DND-41 (cell line): ENCODE data around the gene TRIM9.

ENCODE experiments used
- ATAC-seq: fragments of 200-7000 bp; cut with Tn5 transposase; 3 replicates; pipeline ENCODE4 v1.9.1; 2021; ENCODE audit warnings: low read depth; ENCODE audit not compliant: insufficient read depth
- DNase-seq: peaks from one replicate; pipeline ENCODE4 v3.0.0-alpha.2; 2020
- H2AFZ ChIP-seq: 2 replicates; pipeline ENCODE4 v1.6.0; 2012; ENCODE audit warnings: low read depth, low read length
- H3K27ac ChIP-seq: 2 replicates; pipeline ENCODE4 v1.5.1; 2012; ENCODE audit warnings: low read length, inconsistent platforms
- H3K27me3 ChIP-seq: fragments of 200-600 bp; sonication (generic); 2 replicates; pipeline ENCODE4 v1.6.0; 2012; ENCODE audit warnings: low read length, mild to moderate bottlenecking, inconsistent platforms; ENCODE audit not compliant: insufficient read depth, poor library complexity
- H3K36me3 ChIP-seq: 2 replicates; pipeline ENCODE4 v1.5.1; 2012; ENCODE audit warnings: low read length, inconsistent platforms; ENCODE audit not compliant: insufficient read depth
- H3K4me1 ChIP-seq: 2 replicates; pipeline ENCODE4 v1.5.1; 2012; ENCODE audit warnings: mild to moderate bottlenecking, low read length; ENCODE audit not compliant: insufficient read depth
- H3K4me2 ChIP-seq: 2 replicates; pipeline ENCODE4 v1.6.0; 2012; ENCODE audit warnings: mild to moderate bottlenecking, moderate library complexity, low read length, inconsistent platforms; ENCODE audit not compliant: insufficient read depth
- H3K4me3 ChIP-seq, 2 experiments: fragments of 200-600 bp in 1 of 2; shearing (Covaris generic) in 1 of 2; 2 replicates each; pipeline ENCODE4 v1.5.1; 2012 to 2016; ENCODE audit warnings: inconsistent platforms in 2 of 2, low read length in 2 of 2, mild to moderate bottlenecking in 2 of 2, low read depth in 1 of 2, moderate library complexity in 1 of 2
- H3K79me2 ChIP-seq: 2 replicates; pipeline ENCODE4 v1.6.0; 2012; ENCODE audit warnings: low read length, inconsistent platforms; ENCODE audit not compliant: insufficient read depth
- H3K9ac ChIP-seq: 2 replicates; pipeline ENCODE4 v1.6.0; 2012; ENCODE audit warnings: low read depth, mild to moderate bottlenecking, inconsistent platforms, low read length, moderate library complexity
- H3K9me3 ChIP-seq: 2 replicates; pipeline ENCODE4 v1.5.1; 2012; ENCODE audit warnings: low read length, moderate library complexity, mild to moderate bottlenecking, inconsistent platforms; ENCODE audit not compliant: insufficient read depth, severe bottlenecking
- H4K20me1 ChIP-seq: 2 replicates; pipeline ENCODE4 v1.6.0; 2012; ENCODE audit warnings: low read length; ENCODE audit not compliant: insufficient read depth
- EZH2 ChIP-seq: IDR thresholded peaks from 3 replicates; pipeline ENCODE4 v1.6.1; 2012; ENCODE audit warnings: borderline replicate concordance, low read depth, mild to moderate bottlenecking, moderate library complexity, low read length, inconsistent platforms; ENCODE audit not compliant: severe bottlenecking
- TF ChIP-seq, protein P1 (sequence below): IDR thresholded peaks from 2 replicates; pipeline ENCODE4 v1.5.1; 2012; ENCODE audit warnings: borderline replicate concordance, low read length, moderate library complexity, mild to moderate bottlenecking; ENCODE audit not compliant: poor library complexity, severe bottlenecking; ENCODE audit errors: extremely low read depth

Gene TRIM9

DNA sequence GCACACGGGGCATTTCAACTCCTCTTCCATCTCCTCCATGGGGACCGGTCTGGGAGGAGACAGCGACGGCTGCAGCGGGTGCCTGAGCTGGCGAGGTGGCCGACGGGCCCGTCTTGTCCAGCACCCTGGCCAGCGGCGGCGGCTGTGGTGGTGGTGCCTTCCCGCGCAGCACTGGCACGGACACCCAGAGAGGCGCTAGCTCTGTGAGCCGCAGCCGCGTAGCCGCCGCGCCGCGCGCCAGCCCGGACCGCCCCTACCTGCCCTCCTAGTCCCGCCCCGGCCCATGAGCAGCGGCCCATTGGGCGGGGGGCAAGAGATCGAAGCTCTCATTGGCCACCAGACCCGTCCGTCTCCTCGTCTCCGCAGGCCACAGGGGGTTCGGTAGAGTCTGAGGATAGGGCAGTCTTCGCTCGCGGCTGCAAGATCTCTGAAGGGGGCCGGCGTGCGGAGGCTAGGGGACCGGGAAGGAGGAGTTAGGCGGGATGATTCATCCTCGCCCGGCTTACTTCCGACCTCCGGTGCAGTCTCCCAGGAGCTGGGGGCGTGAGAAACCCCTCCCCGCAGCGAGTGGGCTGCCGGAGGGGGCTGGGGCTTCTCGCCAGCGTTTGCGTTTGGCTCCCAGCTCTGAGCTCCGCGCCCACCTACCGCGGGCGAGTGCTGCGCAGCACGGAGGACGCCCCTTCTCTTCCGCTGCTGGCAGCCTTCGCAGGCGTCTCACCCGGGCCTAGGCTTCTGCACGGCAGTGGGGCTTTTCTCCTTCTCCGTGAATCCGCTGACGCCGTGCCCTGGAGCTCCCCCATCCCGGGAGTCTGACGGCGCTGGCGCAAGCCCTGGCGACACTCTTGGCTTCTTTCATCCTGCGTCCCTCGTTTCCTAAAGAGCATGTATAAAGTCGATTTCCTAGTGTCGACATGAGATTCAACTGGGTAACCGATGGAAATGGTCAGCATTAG lies at the start of gene TRIM9:
Gene TRIM9 (minus strand): TSS at position 205 of the 953 bp plus-strand sequence. CDS start 166 bp downstream, at position 39.
- Histone ChIP-seq H3K27me3 (no peaks in the 10 kb centered on the region), H3K4me1 (peaks cover 56% of the 10 kb centered on the region), H3K9me3 (no peaks in the 10 kb centered on the region), H3K79me2 (peaks cover 13% of the 10 kb centered on the region), H3K4me3 (peak within 1 kb of the TSS; percentile 65 to 96; a peak in 3 of 4 replicates), H2AFZ (peak within 1 kb of the TSS; percentile 98), H3K27ac (peak within 1 kb of the TSS; percentile 91), H3K4me2 (peak within 1 kb of the TSS; percentile 94), H3K36me3 (no peaks in the 10 kb centered on the region), H4K20me1 (no peaks in the 10 kb centered on the region), H3K9ac (peak within 1 kb of the TSS; percentile 81)
- no peak for TF ChIP-seq EZH2
- TF ChIP-seq, protein P1, sequence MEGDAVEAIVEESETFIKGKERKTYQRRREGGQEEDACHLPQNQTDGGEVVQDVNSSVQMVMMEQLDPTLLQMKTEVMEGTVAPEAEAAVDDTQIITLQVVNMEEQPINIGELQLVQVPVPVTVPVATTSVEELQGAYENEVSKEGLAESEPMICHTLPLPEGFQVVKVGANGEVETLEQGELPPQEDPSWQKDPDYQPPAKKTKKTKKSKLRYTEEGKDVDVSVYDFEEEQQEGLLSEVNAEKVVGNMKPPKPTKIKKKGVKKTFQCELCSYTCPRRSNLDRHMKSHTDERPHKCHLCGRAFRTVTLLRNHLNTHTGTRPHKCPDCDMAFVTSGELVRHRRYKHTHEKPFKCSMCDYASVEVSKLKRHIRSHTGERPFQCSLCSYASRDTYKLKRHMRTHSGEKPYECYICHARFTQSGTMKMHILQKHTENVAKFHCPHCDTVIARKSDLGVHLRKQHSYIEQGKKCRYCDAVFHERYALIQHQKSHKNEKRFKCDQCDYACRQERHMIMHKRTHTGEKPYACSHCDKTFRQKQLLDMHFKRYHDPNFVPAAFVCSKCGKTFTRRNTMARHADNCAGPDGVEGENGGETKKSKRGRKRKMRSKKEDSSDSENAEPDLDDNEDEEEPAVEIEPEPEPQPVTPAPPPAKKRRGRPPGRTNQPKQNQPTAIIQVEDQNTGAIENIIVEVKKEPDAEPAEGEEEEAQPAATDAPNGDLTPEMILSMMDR, result no peak
- ATAC-seq (peak; percentile 92), DNase-seq (peak; percentile 97)

GRCh38 chr14:51140856-51141255 lies 46.0 kb upstream of the TRIM9 start:
- Histone ChIP-seq H3K4me1 (no peaks in the 10 kb centered on the region), H3K9me3 (no peaks in the 10 kb centered on the region), H4K20me1 (no peaks in the 10 kb centered on the region), H3K4me2 (no peak overlapping the region), H3K36me3 (no peaks in the 10 kb centered on the region), H3K9ac (no peak overlapping the region), H3K27ac (no peak overlapping the region), H3K27me3 (no peaks in the 10 kb centered on the region), H3K79me2 (no peaks in the 10 kb centered on the region), H2AFZ (no peak overlapping the region), H3K4me3 (no peak overlapping the region)
- ATAC-seq, result no peak
- DNase-seq, result no peak
- TF ChIP-seq, protein P1, result no peak
- no peak for TF ChIP-seq EZH2

DNA sequence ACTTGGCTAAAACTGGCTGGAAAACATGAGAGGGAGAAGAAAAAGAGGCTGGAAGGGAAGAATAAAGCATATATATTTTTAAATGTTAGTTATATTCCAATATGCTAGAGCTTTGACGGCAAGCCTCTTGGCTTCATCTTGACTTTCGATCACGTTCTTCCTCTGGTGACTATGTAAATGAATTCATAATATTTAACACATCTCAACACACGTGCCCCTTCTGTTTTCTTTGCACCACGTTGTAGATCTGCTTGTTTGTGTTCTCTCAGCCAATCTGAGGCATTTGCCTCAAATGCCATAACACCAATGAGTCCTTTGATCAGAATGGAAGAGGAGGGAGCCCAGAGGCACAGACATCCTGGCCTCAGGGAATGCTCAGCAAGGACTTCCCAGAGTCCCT lies 45.4 kb upstream of the TRIM9 start:
- Histone ChIP-seq H3K4me3 (no peak overlapping the region), H3K9ac (no peak overlapping the region), H3K79me2 (no peaks in the 10 kb centered on the region), H3K4me2 (no peak overlapping the region), H3K9me3 (no peaks in the 10 kb centered on the region), H3K36me3 (no peaks in the 10 kb centered on the region), H3K4me1 (no peaks in the 10 kb centered on the region), H3K27me3 (no peaks in the 10 kb centered on the region), H3K27ac (no peak overlapping the region), H2AFZ (no peak overlapping the region), H4K20me1 (no peaks in the 10 kb centered on the region)
- ATAC-seq, result no peak
- no peak for DNase-seq
- no peak for TF ChIP-seq EZH2
- TF ChIP-seq, protein P1, result no peak
